ENCODE data around the gene METTL5. TPM values are rescaled to one million over a fixed set of nuclear protein-coding genes. Genes with fewer than 3 reads are reported as not detected.

The METTL5 gene
- total RNA-seq, 2 donors from 2014 or later = 76.1 to 102 TPM

GRCh38 chr2:169798718-169799592, 25.8 kb downstream of the METTL5 start, which contains the start of gene SSB:
Gene SSB (plus strand): TSS chr2:169798871. CDS start chr2:169800961, 2,090 bp downstream.
- H3K9ac ChIP-seq (ENCODE audit: extremely low read depth, low read length, poor library complexity, severe bottlenecking) = peak within 1 kb of the TSS; percentile 77
- no peak for TF ChIP-seq CTCF (conservative IDR thresholded peaks at IDR 0.05)
- no peaks in the 10 kb centered on the region for H3K27me3 ChIP-seq (ENCODE audit: control insufficient read depth, insufficient read depth, low read length, poor library complexity, severe bottlenecking)
- Mint-ChIP-seq H3K27me3 (ENCODE audit: insufficient read depth) (no peaks in the 10 kb centered on the region), H3K27ac (peak within 1 kb of the TSS; percentile 86), H3K4me1 (peaks cover 6% of the 10 kb centered on the region), H3K9me3 (no peaks in the 10 kb centered on the region), H3K4me3 (peak within 1 kb of the TSS; percentile 82), H3K36me3 (ENCODE audit: low read depth) (peaks cover 20% of the 10 kb centered on the region)
- H3K4me3 ChIP-seq (ENCODE audit: low read length) = peak within 1 kb of the TSS; percentile 93
- no peaks in the 10 kb centered on the region for H3K4me1 ChIP-seq (ENCODE audit: control insufficient read depth, insufficient read depth, low read length)
- H3K9me3 ChIP-seq (ENCODE audit: control insufficient read depth, low read length) = no peaks in the 10 kb centered on the region
- peak within 1 kb of the TSS; percentile 83 for H3K27ac ChIP-seq (ENCODE audit: low read depth, low read length)
- peaks cover 31% of the 10 kb centered on the region for H3K36me3 ChIP-seq (ENCODE audit: control insufficient read depth, insufficient read depth, low read length)
- peak; percentile 97 for DNase-seq
- WGBS, 2 experiments (ENCODE audit: insufficient coverage in 1 of 2, insufficient read length in 1 of 2) = 0 to 1% methylated on average over 13 to 67 of the region's 67 CpGs

- Histone ChIP-seq H3K9ac (ENCODE audit: extremely low read depth, low read length, poor library complexity, severe bottlenecking) (peak overlapping the region; percentile 77), H3K4me1 (ENCODE audit: control insufficient read depth, insufficient read depth, low read length) (no peaks in the 10 kb centered on the region), H3K27me3 (ENCODE audit: control insufficient read depth, insufficient read depth, low read length, poor library complexity, severe bottlenecking) (no peaks in the 10 kb centered on the region), H3K27ac (ENCODE audit: low read depth, low read length) (peak overlapping the region; percentile 83), H3K4me3 (ENCODE audit: low read length) (peak overlapping the region; percentile 93), H3K36me3 (ENCODE audit: control insufficient read depth, insufficient read depth, low read length) (peaks cover 25% of the 10 kb centered on the region), H3K9me3 (ENCODE audit: control insufficient read depth, low read length) (no peaks in the 10 kb centered on the region)
- H3K4me1 Mint-ChIP-seq = peaks cover 6% of the 10 kb centered on the region
- no peak for DNase-seq
- peaks cover 20% of the 10 kb centered on the region for H3K36me3 Mint-ChIP-seq (ENCODE audit: low read depth)
- H3K9me3 Mint-ChIP-seq = no peaks in the 10 kb centered on the region
- peak overlapping the region; percentile 80 for H3K27ac Mint-ChIP-seq
- H3K27me3 Mint-ChIP-seq (ENCODE audit: insufficient read depth) = no peaks in the 10 kb centered on the region
- TF ChIP-seq CTCF (conservative IDR thresholded peaks at IDR 0.05) = no peak
- H3K4me3 Mint-ChIP-seq = peak overlapping the region; percentile 82
- WGBS, 2 experiments (ENCODE audit: insufficient coverage in 1 of 2, insufficient read length in 1 of 2) = 31 to 63% methylated on average over 1 to 4 of the region's 4 CpGs
Measured at GRCh38 chr2:169798397-169798717, 26.3 kb downstream of the METTL5 start.

- Mint-ChIP-seq H3K4me1 (peaks cover 6% of the 10 kb centered on the region), H3K36me3 (ENCODE audit: low read depth) (peaks cover 18% of the 10 kb centered on the region), H3K27ac (no peak overlapping the region), H3K9me3 (no peaks in the 10 kb centered on the region), H3K27me3 (ENCODE audit: insufficient read depth) (no peaks in the 10 kb centered on the region), H3K4me3 (no peak overlapping the region)
- H3K4me1 ChIP-seq (ENCODE audit: control insufficient read depth, insufficient read depth, low read length) = no peaks in the 10 kb centered on the region
- no peak for DNase-seq
- no peak overlapping the region for H3K4me3 ChIP-seq (ENCODE audit: low read length)
- 90 to 93% methylated on average over 2 to 5 of the region's 5 CpGs for WGBS, 2 experiments (ENCODE audit: insufficient coverage in 1 of 2, insufficient read length in 1 of 2)
- no peak for TF ChIP-seq CTCF (conservative IDR thresholded peaks at IDR 0.05)
- H3K9me3 ChIP-seq (ENCODE audit: control insufficient read depth, low read length) = no peaks in the 10 kb centered on the region
- H3K27ac ChIP-seq (ENCODE audit: low read depth, low read length) = no peak overlapping the region
- H3K27me3 ChIP-seq (ENCODE audit: control insufficient read depth, insufficient read depth, low read length, poor library complexity, severe bottlenecking) = no peaks in the 10 kb centered on the region
- no peak overlapping the region for H3K9ac ChIP-seq (ENCODE audit: extremely low read depth, low read length, poor library complexity, severe bottlenecking)
- peaks cover 19% of the 10 kb centered on the region for H3K36me3 ChIP-seq (ENCODE audit: control insufficient read depth, insufficient read depth, low read length)
Measured at GRCh38 chr2:169797601-169798000, 27.1 kb downstream of the METTL5 start.

Measured in endodermal cell (in vitro differentiated cells).